HT1080 (cell line): ENCODE measurements around the gene LRRC3C. TPM values are rescaled to one million over a fixed set of nuclear protein-coding genes. Genes with fewer than 3 reads are reported as not detected.
A peak's percentile ranks its signal among the peaks of the same experiment; 100 is the strongest.
"Not testable (repeated sequence)": the region's sequence is repeated elsewhere in the genome, so short reads cannot be mapped to it uniquely, and the experiment has no call there.

ENCODE experiments used
- DNase-seq: peaks from one replicate; pipeline ENCODE4 v3.0.0-alpha.2; 2015; ENCODE audit warnings: low read depth
- polyA plus RNA-seq, 2 experiments: library from polyadenylated mRNA; depleted of rRNA; stranded (reverse); fragments of >200 nt; gene quantifications; 2 replicates each; pipeline ENCODE4 v1.2.3, GENCODE V29; 2015
- total RNA-seq: library from RNA; depleted of rRNA; stranded (reverse); fragments of >200 nt; shearing (Covaris generic); gene quantifications from 2 replicates; pipeline ENCODE4 v1.2.3, GENCODE V29; 2014; rRNA removed

The LRRC3C gene
- total RNA-seq, result not detected in 2 replicates
- polyA plus RNA-seq (2015; cell fraction: cytosol; rRNA removed), result not detected in 2 replicates
- not detected in 2 replicates for polyA plus RNA-seq (2015; cell fraction: nucleus; rRNA removed)

- peak; percentile 88 for DNase-seq
Observed at GRCh38 chr17:39927101-39927928, at the start of gene LRRC3C, which contains the start of gene ORMDL3. LRRC3C (plus strand) TSS chr17:39927732; CDS start chr17:39941524, 13,792 bp downstream. ORMDL3 (minus strand) TSS chr17:39927601; CDS start chr17:39924203, 3,398 bp downstream.

- DNase-seq, result not testable (repeated sequence)
Observed at GRCh38 chr17:39886102-39886501, 41.4 kb upstream of the LRRC3C start.

- no peak for DNase-seq
Observed at GRCh38 chr17:39887078-39887477, 40.5 kb upstream of the LRRC3C start.

GRCh38 chr17:39889200-39889599 lies 38.3 kb upstream of the LRRC3C start:
- DNase-seq, result no peak

- no peak for DNase-seq
Observed at GRCh38 chr17:39894681-39895376, 32.7 kb upstream of the LRRC3C start.

- no peak for DNase-seq
Observed at GRCh38 chr17:39898088-39898487, 29.4 kb upstream of the LRRC3C start.

- no peak for DNase-seq
Observed at GRCh38 chr17:39899215-39899614, 28.3 kb upstream of the LRRC3C start.

- not testable (repeated sequence) for DNase-seq
Observed at GRCh38 chr17:39902027-39902426, 25.5 kb upstream of the LRRC3C start.

GRCh38 chr17:39903158-39903884 lies 24.2 kb upstream of the LRRC3C start:
- no peak for DNase-seq

- no peak for DNase-seq
Observed at GRCh38 chr17:39904990-39905288, 22.6 kb upstream of the LRRC3C start.

- DNase-seq, result no peak
Observed at GRCh38 chr17:39908789-39909352, 18.7 kb upstream of the LRRC3C start.

- no peak for DNase-seq
Observed at GRCh38 chr17:39913989-39914388, 13.5 kb upstream of the LRRC3C start.

- no peak for DNase-seq
Observed at GRCh38 chr17:39915559-39915958, 12.0 kb upstream of the LRRC3C start.

- no peak for DNase-seq
Observed at GRCh38 chr17:39916918-39917317, 10.6 kb upstream of the LRRC3C start.

- DNase-seq, result no peak
Observed at GRCh38 chr17:39919087-39919683, 8.3 kb upstream of the LRRC3C start.

- no peak for DNase-seq
Observed at GRCh38 chr17:39920218-39921210, 7.0 kb upstream of the LRRC3C start.

- no peak for DNase-seq
Observed at GRCh38 chr17:39921323-39921722, 6.2 kb upstream of the LRRC3C start.

- no peak for DNase-seq
Observed at GRCh38 chr17:39922006-39922405, 5.5 kb upstream of the LRRC3C start.

- no peak for DNase-seq
Observed at GRCh38 chr17:39923230-39923629, 4.3 kb upstream of the LRRC3C start.
